CD4-positive, alpha-beta T cell treated with Interleukin-6 for 4 hours (primary cell): ENCODE measurements around the gene MAP3K5.
"Not testable (repeated sequence)": the region's sequence is repeated elsewhere in the genome, so short reads cannot be mapped to it uniquely, and the experiment has no call there.

Experiments
- DNase-seq: peaks from one replicate; pipeline ENCODE4 v3.0.0-alpha.2; 2020; ENCODE audit warnings: mixed read lengths

The MAP3K5 gene

GRCh38 chr6:136792410-136793262 lies at the start of gene MAP3K5:
MAP3K5 (minus strand) TSS chr6:136792477; CDS start chr6:136792157, 320 bp downstream.
- DNase-seq = peak; percentile 98

GRCh38 chr6:136840276-136841001 lies 48.2 kb upstream of the MAP3K5 start:
- no peak for DNase-seq

GRCh38 chr6:136831873-136832562 lies 39.7 kb upstream of the MAP3K5 start:
- no peak for DNase-seq

- no peak for DNase-seq
Measured at GRCh38 chr6:136826216-136826615, 33.9 kb upstream of the MAP3K5 start.

GRCh38 chr6:136823128-136823660 lies 30.9 kb upstream of the MAP3K5 start:
- peak; percentile 7 for DNase-seq

- peak; percentile 89 for DNase-seq
Measured at GRCh38 chr6:136822376-136823127, 30.3 kb upstream of the MAP3K5 start, which contains the start of gene PEX7. PEX7 (plus strand) TSS chr6:136822592; CDS start chr6:136822666, 74 bp downstream.

- no peak for DNase-seq
Measured at GRCh38 chr6:136822046-136822375, 29.7 kb upstream of the MAP3K5 start.

GRCh38 chr6:136820561-136820960 lies 28.3 kb upstream of the MAP3K5 start:
- DNase-seq = no peak

GRCh38 chr6:136816656-136817055 lies 24.4 kb upstream of the MAP3K5 start:
- no peak for DNase-seq

GRCh38 chr6:136815608-136816007 lies 23.3 kb upstream of the MAP3K5 start:
- DNase-seq = not testable (repeated sequence)

GRCh38 chr6:136812174-136812573 lies 19.9 kb upstream of the MAP3K5 start:
- no peak for DNase-seq

GRCh38 chr6:136811272-136811671 lies 19.0 kb upstream of the MAP3K5 start:
- no peak for DNase-seq

GRCh38 chr6:136809091-136809860 lies 17.0 kb upstream of the MAP3K5 start:
- no peak for DNase-seq

- no peak for DNase-seq
Measured at GRCh38 chr6:136803608-136804007, 11.3 kb upstream of the MAP3K5 start.

- DNase-seq = no peak
Measured at GRCh38 chr6:136801581-136801980, 9.3 kb upstream of the MAP3K5 start.

GRCh38 chr6:136798044-136798443 lies 5.8 kb upstream of the MAP3K5 start:
- DNase-seq = no peak

GRCh38 chr6:136795996-136796395 lies 3.7 kb upstream of the MAP3K5 start:
- no peak for DNase-seq

GRCh38 chr6:136795386-136795785 lies 3.1 kb upstream of the MAP3K5 start:
- DNase-seq = no peak

GRCh38 chr6:136793363-136793762 lies 1.1 kb upstream of the MAP3K5 start:
- no peak for DNase-seq

GRCh38 chr6:136792095-136792409 lies 225 bp downstream of the MAP3K5 start:
- DNase-seq = no peak

- DNase-seq = peak; percentile 67
Measured at GRCh38 chr6:136791296-136792094, 782 bp downstream of the MAP3K5 start.
